Astrocyte (in vitro differentiated cells and primary cell): Measurements from ENCODE around the gene CNTNAP4. TPM values are rescaled to one million over a fixed set of nuclear protein-coding genes. Genes with fewer than 3 reads are reported as not detected.

Experiments
- DNase-seq: peaks from one replicate; pipeline ENCODE4 v3.0.0-alpha.2; 2010; ENCODE audit warnings: low read depth
- FAIRE-seq: peaks from 2 replicates; lab custom pipeline; 2011; peaks lifted over from hg19 to GRCh38; lab: Jason Lieb, UNC
- H2AFZ ChIP-seq: 2 replicates; pipeline ENCODE4 v1.6.0; 2012; ENCODE audit warnings: low read depth, low read length, inconsistent platforms
- H3K27ac ChIP-seq: 2 replicates; pipeline ENCODE4 v1.5.1; 2011; ENCODE audit warnings: low read depth, low read length, inconsistent platforms
- H3K27me3 ChIP-seq: 2 replicates; pipeline ENCODE4 v1.6.0; 2011; ENCODE audit warnings: low read length, inconsistent platforms; ENCODE audit not compliant: insufficient read depth
- H3K36me3 ChIP-seq: 2 replicates; pipeline ENCODE4 v1.5.1; 2011; ENCODE audit warnings: low read length, inconsistent platforms; ENCODE audit not compliant: insufficient read depth
- H3K4me1 ChIP-seq: 2 replicates; pipeline ENCODE4 v1.5.1; 2011; ENCODE audit warnings: low read length, inconsistent platforms; ENCODE audit not compliant: insufficient read depth
- H3K4me2 ChIP-seq: 2 replicates; pipeline ENCODE4 v1.6.0; 2012; ENCODE audit warnings: low read length, inconsistent platforms
- H3K4me3 ChIP-seq: 2 replicates; pipeline ENCODE4 v1.5.1; 2011; ENCODE audit warnings: low read depth, mild to moderate bottlenecking, low read length, inconsistent platforms; ENCODE audit not compliant: insufficient read depth
- H3K79me2 ChIP-seq: 2 replicates; pipeline ENCODE4 v1.6.0; 2012; ENCODE audit warnings: mild to moderate bottlenecking, low read length, inconsistent platforms; ENCODE audit not compliant: insufficient read depth
- H3K9ac ChIP-seq: 2 replicates; pipeline ENCODE4 v1.6.0; 2012; ENCODE audit warnings: mild to moderate bottlenecking, low read length, inconsistent platforms
- H3K9me3 ChIP-seq: 2 replicates; pipeline ENCODE4 v1.5.1; 2012; ENCODE audit warnings: low read depth, mild to moderate bottlenecking, low read length, inconsistent platforms; ENCODE audit not compliant: insufficient read depth
- H4K20me1 ChIP-seq: 2 replicates; pipeline ENCODE4 v1.6.0; 2012; ENCODE audit warnings: low read length, inconsistent platforms; ENCODE audit not compliant: insufficient read depth
- H3K27ac Mint-ChIP-seq: one replicate; pipeline ENCODE4 v1.8.0; 2021; ENCODE audit warnings: mild to moderate bottlenecking, mixed read lengths; ENCODE audit not compliant: unreplicated experiment
- H3K27me3 Mint-ChIP-seq: one replicate; pipeline ENCODE4 v1.8.0; 2021; ENCODE audit warnings: low read depth, mixed read lengths; ENCODE audit not compliant: unreplicated experiment
- H3K36me3 Mint-ChIP-seq: one replicate; pipeline ENCODE4 v1.8.0; 2021; ENCODE audit warnings: low read depth, mixed read lengths; ENCODE audit not compliant: unreplicated experiment
- H3K4me1 Mint-ChIP-seq: one replicate; pipeline ENCODE4 v1.8.0; 2021; ENCODE audit warnings: low read depth, mixed read lengths; ENCODE audit not compliant: unreplicated experiment
- H3K4me3 Mint-ChIP-seq: one replicate; pipeline ENCODE4 v1.8.0; 2021; ENCODE audit warnings: mild to moderate bottlenecking, moderate library complexity, mixed read lengths; ENCODE audit not compliant: unreplicated experiment
- H3K9me3 Mint-ChIP-seq: one replicate; pipeline ENCODE4 v1.8.0; 2021; ENCODE audit warnings: mild to moderate bottlenecking, mixed read lengths; ENCODE audit not compliant: unreplicated experiment
- CTCF ChIP-seq: IDR thresholded peaks from 2 replicates; pipeline ENCODE4 v1.5.1; 2011; ENCODE audit warnings: low read depth, mild to moderate bottlenecking, inconsistent platforms, low read length, moderate library complexity; ENCODE audit not compliant: insufficient read depth
- EZH2 ChIP-seq: IDR thresholded peaks from 2 replicates; pipeline ENCODE4 v1.6.1; 2012; ENCODE audit warnings: mild to moderate bottlenecking, low read length, inconsistent platforms; ENCODE audit not compliant: insufficient read depth
- total RNA-seq: library from RNA; stranded (reverse); gene quantifications from 2 replicates; pipeline ENCODE4 v1.2.1, GENCODE V29; 2021

The CNTNAP4 gene
- total RNA-seq, 1 donor from 2014 or later = not detected

- FAIRE-seq (no peak), DNase-seq (no peak)
- Histone ChIP-seq H3K9ac (no peak overlapping the region), H3K27me3 (no peaks in the 10 kb centered on the region), H3K9me3 (no peaks in the 10 kb centered on the region), H3K4me2 (no peak overlapping the region), H3K27ac (no peak overlapping the region), H3K4me3 (no peak overlapping the region), H3K79me2 (no peaks in the 10 kb centered on the region), H2AFZ (no peak overlapping the region), H3K4me1 (no peaks in the 10 kb centered on the region), H4K20me1 (no peaks in the 10 kb centered on the region), H3K36me3 (no peaks in the 10 kb centered on the region)
- no peak overlapping the region for H3K27ac Mint-ChIP-seq
- H3K36me3 Mint-ChIP-seq = no peaks in the 10 kb centered on the region
- no peak overlapping the region for H3K4me3 Mint-ChIP-seq
- no peaks in the 10 kb centered on the region for H3K27me3 Mint-ChIP-seq
- H3K9me3 Mint-ChIP-seq = no peaks in the 10 kb centered on the region
- H3K4me1 Mint-ChIP-seq = no peaks in the 10 kb centered on the region
- TF ChIP-seq EZH2 (no peak), CTCF (no peak)
Measured at GRCh38 chr16:76428858-76429257, 151.7 kb downstream of the CNTNAP4 start.

- no peak overlapping the region for H3K27ac Mint-ChIP-seq
- Histone ChIP-seq H4K20me1 (no peaks in the 10 kb centered on the region), H3K9ac (no peak overlapping the region), H3K4me3 (no peak overlapping the region), H2AFZ (no peak overlapping the region), H3K4me1 (no peaks in the 10 kb centered on the region), H3K27ac (no peak overlapping the region), H3K36me3 (no peaks in the 10 kb centered on the region), H3K4me2 (no peak overlapping the region), H3K27me3 (no peaks in the 10 kb centered on the region), H3K79me2 (no peaks in the 10 kb centered on the region), H3K9me3 (no peaks in the 10 kb centered on the region)
- no peaks in the 10 kb centered on the region for H3K27me3 Mint-ChIP-seq
- no peaks in the 10 kb centered on the region for H3K4me1 Mint-ChIP-seq
- FAIRE-seq (no peak), DNase-seq (no peak)
- no peaks in the 10 kb centered on the region for H3K36me3 Mint-ChIP-seq
- TF ChIP-seq CTCF (no peak), EZH2 (no peak)
- H3K9me3 Mint-ChIP-seq = peaks cover 2% of the 10 kb centered on the region
- H3K4me3 Mint-ChIP-seq = no peak overlapping the region
Measured at GRCh38 chr16:76441391-76441790, 164.2 kb downstream of the CNTNAP4 start.

GRCh38 chr16:76441876-76442275 lies 164.7 kb downstream of the CNTNAP4 start:
- H3K36me3 Mint-ChIP-seq = no peaks in the 10 kb centered on the region
- H3K9me3 Mint-ChIP-seq = peaks cover 2% of the 10 kb centered on the region
- DNase-seq (no peak), FAIRE-seq (no peak)
- TF ChIP-seq EZH2 (no peak), CTCF (no peak)
- no peaks in the 10 kb centered on the region for H3K4me1 ChIP-seq
- H3K9ac ChIP-seq = no peak overlapping the region
- H3K4me1 Mint-ChIP-seq = no peaks in the 10 kb centered on the region
- H3K9me3 ChIP-seq = no peaks in the 10 kb centered on the region
- H2AFZ ChIP-seq = no peak overlapping the region
- no peaks in the 10 kb centered on the region for H3K27me3 ChIP-seq
- no peak overlapping the region for H3K27ac ChIP-seq
- no peaks in the 10 kb centered on the region for H3K36me3 ChIP-seq
- H3K4me2 ChIP-seq = no peak overlapping the region
- no peak overlapping the region for H3K4me3 Mint-ChIP-seq
- no peaks in the 10 kb centered on the region for H3K27me3 Mint-ChIP-seq
- no peaks in the 10 kb centered on the region for H3K79me2 ChIP-seq
- H3K4me3 ChIP-seq = no peak overlapping the region
- H3K27ac Mint-ChIP-seq = no peak overlapping the region
- H4K20me1 ChIP-seq = no peaks in the 10 kb centered on the region
